ENCODE measurements around the gene TMEM154. TPM values are rescaled to one million over a fixed set of nuclear protein-coding genes. Genes with fewer than 3 reads are reported as not detected.

The TMEM154 gene
- polyA plus RNA-seq, 1 of the 3 experiments (the other 2 are of a cell fraction) = 0.58 TPM

GRCh38 chr4:152618971-152619370, 60.8 kb downstream of the TMEM154 start:
- TF ChIP-seq USF2 (IDR thresholded peaks at IDR 0.05; ENCODE audit: borderline replicate concordance, low read depth, low read length) (no peak), FOXJ3 (CRISPR knock-in tag; IDR thresholded peaks at IDR 0.05) (no peak), YY1 (IDR thresholded peaks at IDR 0.05; ENCODE audit: low read depth) (no peak), FOXM1 (IDR thresholded peaks at IDR 0.05; ENCODE audit: low read depth) (no peak), CHD2 (IDR thresholded peaks at IDR 0.05; ENCODE audit: low read length, partially characterized antibody) (no peak), POLR2AphosphoS5 (IDR thresholded peaks at IDR 0.05; ENCODE audit: low read depth, low read length) (no peak), JUND (IDR thresholded peaks at IDR 0.05) (no peak), MXI1 (IDR thresholded peaks at IDR 0.05; ENCODE audit: low read depth, low read length) (no peak), RAD21 (IDR thresholded peaks at IDR 0.05; ENCODE audit: low read length) (no peak), IRF3 (IDR thresholded peaks at IDR 0.05; ENCODE audit: low read depth, low read length) (no peak), EZH2phosphoT487 (IDR thresholded peaks at IDR 0.05; ENCODE audit: borderline replicate concordance, low read depth) (no peak), PBX3 (IDR thresholded peaks at IDR 0.05) (no peak), RCOR1 (IDR thresholded peaks at IDR 0.05; ENCODE audit: low read length) (no peak), TCF12 (IDR thresholded peaks at IDR 0.05) (no peak)
- Histone ChIP-seq H3K4me3 (ENCODE audit: low read depth in 2 of 2, low read length in 1 of 2) (no peak overlapping the region), H4K20me1 (ENCODE audit: insufficient read depth) (no peaks in the 10 kb centered on the region), H3K9me2 (no peaks in the 10 kb centered on the region), H2AFZ (ENCODE audit: low read depth) (no peak overlapping the region), H3K4me1 (ENCODE audit: control insufficient read depth in 1 of 2, insufficient read depth in 2 of 2, low read depth in 1 of 2, low read length in 1 of 2) (no peaks in the 10 kb centered on the region), H3F3A (replicated peaks; ENCODE audit: insufficient read depth) (no peaks in the 10 kb centered on the region), H3K36me3 (replicated peaks in 1 of 2; ENCODE audit: control insufficient read depth in 1 of 2, insufficient read depth in 2 of 2, low read length in 1 of 2) (no peaks in the 10 kb centered on the region), H3K9me3 (no peaks in the 10 kb centered on the region), H3K9ac (no peak overlapping the region), H3K4me2 (no peak overlapping the region), H3K27me3 (ENCODE audit: insufficient read depth) (no peaks in the 10 kb centered on the region), H3K27ac (ENCODE audit: low read depth in 2 of 2, low read length in 1 of 2) (no peak overlapping the region), H3K79me2 (ENCODE audit: insufficient read depth) (no peaks in the 10 kb centered on the region)
- ChIA-PET CTCF (no interaction called here), POLR2A (no interaction called here)
- DNase-seq = no peak
- 82% methylated on average over 4 of the region's 4 CpGs for WGBS (ENCODE audit: low lambda C conversion rate)

- Histone ChIP-seq H3K9me3 (no peaks in the 10 kb centered on the region), H4K20me1 (ENCODE audit: insufficient read depth) (no peaks in the 10 kb centered on the region), H3K4me1 (ENCODE audit: control insufficient read depth in 1 of 2, insufficient read depth in 2 of 2, low read depth in 1 of 2, low read length in 1 of 2) (no peaks in the 10 kb centered on the region), H3K4me2 (no peak overlapping the region), H3K9me2 (no peaks in the 10 kb centered on the region), H3K27me3 (ENCODE audit: insufficient read depth) (no peaks in the 10 kb centered on the region), H3K36me3 (replicated peaks in 1 of 2; ENCODE audit: control insufficient read depth in 1 of 2, insufficient read depth in 2 of 2, low read length in 1 of 2) (no peaks in the 10 kb centered on the region), H2AFZ (ENCODE audit: low read depth) (no peak overlapping the region), H3K9ac (no peak overlapping the region), H3K27ac (ENCODE audit: low read depth in 2 of 2, low read length in 1 of 2) (no peak overlapping the region), H3F3A (replicated peaks; ENCODE audit: insufficient read depth) (no peaks in the 10 kb centered on the region), H3K79me2 (ENCODE audit: insufficient read depth) (no peaks in the 10 kb centered on the region), H3K4me3 (ENCODE audit: low read depth in 2 of 2, low read length in 1 of 2) (no peak overlapping the region)
- no peak for TF ChIP-seq TEAD4 (IDR thresholded peaks at IDR 0.05; ENCODE audit: borderline replicate concordance, insufficient read depth)
- no peak for TF ChIP-seq RCOR1 (IDR thresholded peaks at IDR 0.05; ENCODE audit: low read length)
- no peak for TF ChIP-seq REST (IDR thresholded peaks at IDR 0.05; ENCODE audit: low read depth, low read length)
- no peak for TF ChIP-seq MXI1 (IDR thresholded peaks at IDR 0.05; ENCODE audit: low read depth, low read length)
- ChIA-PET CTCF (interaction anchor here (1.4 kb wide), 1 partner anchor 116 kb away, joined by 3 read pairs; no protein-coding TSS in a partner anchor), POLR2A (no interaction called here)
- WGBS (ENCODE audit: low lambda C conversion rate) = 79% methylated on average over 3 of the region's 3 CpGs
- no peak for DNase-seq
Observed at GRCh38 chr4:152616804-152617203, 63.0 kb downstream of the TMEM154 start.
